Erythroblast (primary cell): ENCODE results near the gene LCN2.

ENCODE experiments used
- DNase-seq, 2 experiments: peaks; one replicate each; lab custom pipeline; 2025; lab: John Stamatoyannopoulos, UW
- GATA1 ChIP-seq: IDR thresholded peaks from 2 replicates; pipeline ENCODE4 v1.6.1; 2011; ENCODE audit warnings: low read depth, mild to moderate bottlenecking, control low read depth, low read length, moderate library complexity
- POLR2A ChIP-seq: IDR thresholded peaks from 2 replicates; pipeline ENCODE4 v1.6.1; 2011; ENCODE audit warnings: mild to moderate bottlenecking, low read length

Gene LCN2

GRCh38 chr9:128149001-128149701 is at the start of gene LCN2:
LCN2 (plus strand) TSS chr9:128149453; CDS start chr9:128149526, 73 bp downstream.
- TF ChIP-seq POLR2A = no peak
- DNase-seq = no peak

GRCh38 chr9:128099932-128100491 is 49.2 kb upstream of the LCN2 start:
- DNase-seq = no peak
- TF ChIP-seq GATA1 = no peak
- no peak for TF ChIP-seq POLR2A

- DNase-seq = no peak
- no peak for TF ChIP-seq GATA1
- TF ChIP-seq POLR2A = no peak
Observed at GRCh38 chr9:128100581-128100980, 48.7 kb upstream of the LCN2 start.

GRCh38 chr9:128101231-128101661 is 48.0 kb upstream of the LCN2 start:
- TF ChIP-seq GATA1 (no peak), POLR2A (no peak)

GRCh38 chr9:128101690-128102089 is 47.6 kb upstream of the LCN2 start:
- TF ChIP-seq GATA1 (no peak), POLR2A (no peak)
- DNase-seq = no peak

More at GRCh38 chr9:128101231-128101661, 48.0 kb upstream of the LCN2 start:
- DNase-seq = no peak

GRCh38 chr9:128102196-128102595 is 47.1 kb upstream of the LCN2 start:
- no peak for TF ChIP-seq GATA1
- no peak for TF ChIP-seq POLR2A
- no peak for DNase-seq

GRCh38 chr9:128102861-128103588 is 46.2 kb upstream of the LCN2 start:
- TF ChIP-seq POLR2A (no peak), GATA1 (no peak)
- DNase-seq = no peak

GRCh38 chr9:128103589-128103962 is 45.7 kb upstream of the LCN2 start:
- DNase-seq = no peak
- TF ChIP-seq GATA1 (no peak), POLR2A (no peak)

GRCh38 chr9:128104171-128104618 is 45.1 kb upstream of the LCN2 start:
- no peak for DNase-seq
- TF ChIP-seq POLR2A (no peak), GATA1 (no peak)

GRCh38 chr9:128105538-128106175 is 43.6 kb upstream of the LCN2 start:
- TF ChIP-seq GATA1 (no peak), POLR2A (no peak)
- DNase-seq = no peak

GRCh38 chr9:128106181-128106939 is 42.9 kb upstream of the LCN2 start:
- no peak for DNase-seq

GRCh38 chr9:128106940-128107467 is 42.2 kb upstream of the LCN2 start:
- DNase-seq = no peak
- TF ChIP-seq POLR2A (no peak), GATA1 (no peak)

More at GRCh38 chr9:128106181-128106939, 42.9 kb upstream of the LCN2 start:
- TF ChIP-seq POLR2A (no peak), GATA1 (no peak)
